ENCODE measurements around the gene DAGLA. TPM values are rescaled to one million over a fixed set of nuclear protein-coding genes. Genes with fewer than 3 reads are reported as not detected.
A peak's percentile ranks its signal among the peaks of the same experiment; 100 is the strongest.
"Not testable (repeated sequence)": the region's sequence is repeated elsewhere in the genome, so short reads cannot be mapped to it uniquely, and the experiment has no call there.

The DAGLA gene
- total RNA-seq, 1 experiment from 2014 or later: 9.5 TPM

- POLR2A ChIA-PET: no interaction called here
Observed at GRCh38 chr11:61669417-61669816, 10.8 kb upstream of the DAGLA start.

DNA sequence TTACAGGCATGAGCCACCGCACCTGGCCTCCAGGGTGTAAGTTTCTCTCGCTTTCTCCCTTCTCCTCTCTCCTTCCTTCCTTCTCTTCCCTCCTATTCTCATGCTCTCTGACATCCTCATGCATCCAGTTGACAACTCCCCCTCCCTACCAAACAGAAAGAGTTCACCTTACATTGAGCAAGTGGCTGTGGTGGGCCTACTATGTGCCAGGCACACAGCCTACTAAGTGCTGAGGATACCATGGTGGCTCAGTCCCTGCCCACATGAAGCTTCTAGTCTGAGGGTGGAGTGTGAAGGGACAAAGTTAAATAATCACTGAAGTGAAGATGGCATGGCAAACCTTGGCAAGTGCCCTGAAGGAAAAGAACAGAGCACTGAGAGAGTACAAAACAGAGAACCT, 9.6 kb upstream of the DAGLA start:
- H3K36me3 Mint-ChIP-seq (ENCODE audit: insufficient read depth, unreplicated experiment): peaks cover 30% of the 10 kb centered on the region
- H3K27ac Mint-ChIP-seq (ENCODE audit: unreplicated experiment): no peak overlapping the region
- Histone ChIP-seq H3K27me3 (replicated peaks; ENCODE audit: control insufficient read depth, insufficient read depth, low read length) (no peaks in the 10 kb centered on the region), H3K36me3 (ENCODE audit: control insufficient read depth, insufficient read depth, low read length) (peaks cover 2% of the 10 kb centered on the region; the same call in 1 of the 2 replicates), H3K4me1 (peaks cover 52% of the 10 kb centered on the region), H3K9me3 (no peaks in the 10 kb centered on the region), H3K4me3 (ENCODE audit: low read depth, low read length) (no peak overlapping the region)
- CTCF ChIA-PET: no interaction called here
- intact Hi-C loops (cut with micrococcal nuclease; ENCODE audit: unreplicated experiment): no loop called here
- POLR2A ChIA-PET: no interaction called here
- no peak for DNase-seq
- TF ChIP-seq CTCF (IDR thresholded peaks at IDR 0.05; ENCODE audit: insufficient read depth in 1 of 2, low read depth in 1 of 2, low read length in 1 of 2, severe bottlenecking in 1 of 2, unreplicated experiment in 1 of 2): no peak
- BruUV-seq (replicated peaks): no TSS peak
- no peak overlapping the region for H3K4me3 Mint-ChIP-seq (ENCODE audit: unreplicated experiment)
- peaks cover 39% of the 10 kb centered on the region for H3K4me1 Mint-ChIP-seq (ENCODE audit: low read depth, unreplicated experiment)
- peaks cover 18% of the 10 kb centered on the region for H3K9me3 Mint-ChIP-seq (ENCODE audit: unreplicated experiment)
- no peaks in the 10 kb centered on the region for H3K27me3 Mint-ChIP-seq (ENCODE audit: insufficient read depth, unreplicated experiment)

More at GRCh38 chr11:61669417-61669816, 10.8 kb upstream of the DAGLA start:
- intact Hi-C loops (cut with micrococcal nuclease; ENCODE audit: unreplicated experiment): loop anchor here (5.0 kb wide), 1 partner anchor 42 kb away; no protein-coding TSS in a partner anchor
- no TSS peak for BruUV-seq (replicated peaks)
- Histone ChIP-seq H3K36me3 (ENCODE audit: control insufficient read depth, insufficient read depth, low read length) (peaks cover 2% of the 10 kb centered on the region; the same call in 1 of the 2 replicates), H3K4me1 (peaks cover 46% of the 10 kb centered on the region), H3K27me3 (replicated peaks; ENCODE audit: control insufficient read depth, insufficient read depth, low read length) (no peaks in the 10 kb centered on the region), H3K9me3 (no peaks in the 10 kb centered on the region), H3K4me3 (ENCODE audit: low read depth, low read length) (no peak overlapping the region)
- DNase-seq: no peak
- no peak for TF ChIP-seq CTCF (IDR thresholded peaks at IDR 0.05; ENCODE audit: insufficient read depth in 1 of 2, low read depth in 1 of 2, low read length in 1 of 2, severe bottlenecking in 1 of 2, unreplicated experiment in 1 of 2)
- H3K27ac Mint-ChIP-seq (ENCODE audit: unreplicated experiment): peak overlapping the region; percentile 42
- H3K4me1 Mint-ChIP-seq (ENCODE audit: low read depth, unreplicated experiment): peaks cover 32% of the 10 kb centered on the region
- no peaks in the 10 kb centered on the region for H3K27me3 Mint-ChIP-seq (ENCODE audit: insufficient read depth, unreplicated experiment)
- CTCF ChIA-PET: no interaction called here
- peak overlapping the region; percentile 84 for H3K4me3 Mint-ChIP-seq (ENCODE audit: unreplicated experiment)
- H3K9me3 Mint-ChIP-seq (ENCODE audit: unreplicated experiment): peaks cover 18% of the 10 kb centered on the region
- H3K36me3 Mint-ChIP-seq (ENCODE audit: insufficient read depth, unreplicated experiment): peaks cover 30% of the 10 kb centered on the region

GRCh38 chr11:61671527-61671926, 8.7 kb upstream of the DAGLA start:
- POLR2A ChIA-PET: no interaction called here
- Mint-ChIP-seq H3K36me3 (ENCODE audit: insufficient read depth, unreplicated experiment) (peaks cover 26% of the 10 kb centered on the region), H3K4me3 (ENCODE audit: unreplicated experiment) (no peak overlapping the region), H3K9me3 (ENCODE audit: unreplicated experiment) (peaks cover 18% of the 10 kb centered on the region), H3K27me3 (ENCODE audit: insufficient read depth, unreplicated experiment) (no peaks in the 10 kb centered on the region), H3K27ac (ENCODE audit: unreplicated experiment) (no peak overlapping the region), H3K4me1 (ENCODE audit: low read depth, unreplicated experiment) (peaks cover 40% of the 10 kb centered on the region)
- CTCF ChIA-PET: interaction anchor here (0.7 to 1.1 kb wide), 3 partner anchors 27 to 153 kb away, joined by 3 to 6 read pairs (median 3); no protein-coding TSS in a partner anchor
- peaks cover 2% of the 10 kb centered on the region; the same call in 1 of the 2 replicates for H3K36me3 ChIP-seq (ENCODE audit: control insufficient read depth, insufficient read depth, low read length)
- intact Hi-C loops (cut with micrococcal nuclease; ENCODE audit: unreplicated experiment): no loop called here
- no peak overlapping the region for H3K4me3 ChIP-seq (ENCODE audit: low read depth, low read length)
- TF ChIP-seq CTCF (IDR thresholded peaks at IDR 0.05; ENCODE audit: insufficient read depth in 1 of 2, low read depth in 1 of 2, low read length in 1 of 2, severe bottlenecking in 1 of 2, unreplicated experiment in 1 of 2): peak; percentile 36 to 83
- BruUV-seq (replicated peaks): no TSS peak
- H3K4me1 ChIP-seq: peaks cover 44% of the 10 kb centered on the region
- DNase-seq: peak; percentile 70 to 79
- no peaks in the 10 kb centered on the region for H3K27me3 ChIP-seq (replicated peaks; ENCODE audit: control insufficient read depth, insufficient read depth, low read length)
- no peaks in the 10 kb centered on the region for H3K9me3 ChIP-seq

GRCh38 chr11:61673946-61674467, 6.2 kb upstream of the DAGLA start:
- H3K27me3 ChIP-seq (replicated peaks; ENCODE audit: control insufficient read depth, insufficient read depth, low read length); BruUV-seq (replicated peaks); CTCF ChIA-PET; H3K27ac Mint-ChIP-seq (ENCODE audit: unreplicated experiment); H3K4me3 ChIP-seq (ENCODE audit: low read depth, low read length); DNase-seq; H3K27me3 Mint-ChIP-seq (ENCODE audit: insufficient read depth, unreplicated experiment); H3K4me3 Mint-ChIP-seq (ENCODE audit: unreplicated experiment); H3K36me3 ChIP-seq (ENCODE audit: control insufficient read depth, insufficient read depth, low read length); H3K9me3 ChIP-seq; POLR2A ChIA-PET; intact Hi-C loops (cut with micrococcal nuclease; ENCODE audit: unreplicated experiment): not testable (repeated sequence)
- H3K4me1 ChIP-seq: peaks cover 32% of the 10 kb centered on the region
- Mint-ChIP-seq H3K36me3 (ENCODE audit: insufficient read depth, unreplicated experiment) (peaks cover 12% of the 10 kb centered on the region), H3K9me3 (ENCODE audit: unreplicated experiment) (peaks cover 18% of the 10 kb centered on the region), H3K4me1 (ENCODE audit: low read depth, unreplicated experiment) (peaks cover 30% of the 10 kb centered on the region)
